HG02870 (cell line): ENCODE data around the gene ANKDD1A.

Source experiments
- ATAC-seq: cut with Tn5 transposase; IDR thresholded peaks from one replicate; pipeline ENCODE4 v1.9.1; 2021; ENCODE audit warnings: mild to moderate bottlenecking, moderate library complexity; ENCODE audit not compliant: unreplicated experiment

ANKDD1A gene

GRCh38 chr15:64960153-64960552 lies 48.5 kb downstream of the ANKDD1A start:
- no peak for ATAC-seq

GRCh38 chr15:64961013-64961412 lies 49.3 kb downstream of the ANKDD1A start:
- ATAC-seq, result no peak

DNA sequence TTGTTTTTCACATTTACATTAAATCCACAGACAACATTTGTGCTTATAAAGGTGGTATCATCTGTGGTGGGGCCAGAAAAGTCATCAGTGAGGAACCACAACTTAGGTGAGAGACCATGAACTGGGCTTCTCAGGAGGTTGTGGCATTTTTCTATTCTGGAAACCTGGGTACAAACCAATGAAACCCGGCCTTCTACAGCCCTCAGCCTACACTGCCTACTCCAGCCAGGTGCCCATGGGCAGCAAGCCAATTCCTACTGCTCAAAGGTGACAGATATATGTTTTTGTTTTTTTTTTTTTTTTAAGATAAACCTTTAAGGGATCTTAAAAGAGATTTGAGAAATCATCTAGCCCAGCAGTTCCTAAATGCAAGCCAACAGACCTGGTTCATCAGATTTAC lies 57.7 kb downstream of the ANKDD1A start:
- no peak for ATAC-seq

- ATAC-seq, result no peak
Observed at GRCh38 chr15:64970698-64971097, 59.0 kb downstream of the ANKDD1A start.

DNA sequence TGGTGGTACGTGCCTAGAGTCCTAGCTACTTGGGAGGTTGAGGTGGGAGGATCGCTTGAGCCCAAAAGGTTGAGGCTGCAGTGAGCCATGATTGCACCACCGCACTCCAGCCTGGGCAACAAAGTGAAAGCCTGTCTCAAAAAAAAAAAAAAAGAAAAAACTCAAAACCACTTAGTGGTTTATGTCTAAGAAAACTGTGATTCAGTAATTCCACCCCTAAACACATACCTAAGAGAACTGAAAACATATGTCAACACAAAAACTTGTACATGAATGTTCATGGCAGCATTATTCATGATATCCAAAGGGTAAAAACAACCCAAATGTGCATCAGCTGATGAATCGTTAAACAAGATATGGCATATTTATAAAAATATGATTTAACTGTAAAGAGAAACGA lies 63.7 kb downstream of the ANKDD1A start:
- no peak for ATAC-seq

- no peak for ATAC-seq
Observed at GRCh38 chr15:64979252-64979710, 67.6 kb downstream of the ANKDD1A start.

DNA sequence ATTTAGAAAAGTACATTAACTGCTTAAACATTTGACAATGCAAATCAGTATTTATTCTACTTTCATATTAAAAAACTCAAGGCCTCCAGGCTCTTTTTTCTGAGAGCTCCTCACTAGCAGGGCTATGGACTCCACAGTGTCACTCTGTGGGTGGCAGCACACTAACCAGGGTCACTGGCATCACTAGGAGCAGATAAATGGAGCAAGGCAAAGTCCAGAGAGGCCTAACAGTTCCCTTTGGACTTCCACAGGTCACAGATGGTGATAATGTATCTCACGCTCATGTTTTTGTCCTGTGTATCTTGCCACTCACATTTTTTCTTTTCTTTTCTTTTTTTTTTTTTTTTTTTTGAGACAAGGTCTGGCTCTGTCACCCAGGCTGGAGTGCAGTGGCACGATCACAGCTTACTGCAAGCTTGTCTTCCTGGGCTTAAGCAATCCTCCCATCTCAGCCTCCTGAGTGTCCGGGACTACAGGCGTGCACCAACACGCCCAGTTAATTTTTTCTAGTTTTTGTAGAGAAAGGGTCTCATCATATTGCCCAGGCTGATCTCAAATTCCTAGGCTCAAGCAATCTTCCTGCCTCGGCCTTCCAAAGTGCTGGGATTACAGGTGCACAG lies 70.2 kb downstream of the ANKDD1A start:
- no peak for ATAC-seq

DNA sequence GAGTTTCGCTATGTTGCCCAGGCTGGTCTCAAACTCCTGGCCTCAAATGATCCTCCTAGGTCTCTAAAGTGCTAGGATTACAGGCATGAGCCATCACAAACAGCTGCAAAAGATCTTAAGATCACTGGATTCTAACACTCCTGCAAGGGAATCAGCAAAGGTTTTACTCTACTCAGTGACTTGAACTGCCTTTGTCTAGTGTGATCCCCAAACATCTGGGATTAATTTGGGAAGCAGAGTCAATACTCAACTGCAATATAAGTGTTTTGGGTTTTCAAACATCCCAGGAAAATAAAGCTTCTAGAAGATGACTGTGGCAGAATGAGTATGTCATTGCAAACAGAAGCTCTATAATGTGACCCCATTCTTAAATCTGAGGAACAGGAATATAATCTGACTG lies 70.8 kb downstream of the ANKDD1A start:
- ATAC-seq, result no peak

- ATAC-seq, result no peak
Observed at GRCh38 chr15:64985366-64986033, 73.8 kb downstream of the ANKDD1A start.

GRCh38 chr15:64987136-64987535 lies 75.4 kb downstream of the ANKDD1A start:
- ATAC-seq, result no peak

DNA sequence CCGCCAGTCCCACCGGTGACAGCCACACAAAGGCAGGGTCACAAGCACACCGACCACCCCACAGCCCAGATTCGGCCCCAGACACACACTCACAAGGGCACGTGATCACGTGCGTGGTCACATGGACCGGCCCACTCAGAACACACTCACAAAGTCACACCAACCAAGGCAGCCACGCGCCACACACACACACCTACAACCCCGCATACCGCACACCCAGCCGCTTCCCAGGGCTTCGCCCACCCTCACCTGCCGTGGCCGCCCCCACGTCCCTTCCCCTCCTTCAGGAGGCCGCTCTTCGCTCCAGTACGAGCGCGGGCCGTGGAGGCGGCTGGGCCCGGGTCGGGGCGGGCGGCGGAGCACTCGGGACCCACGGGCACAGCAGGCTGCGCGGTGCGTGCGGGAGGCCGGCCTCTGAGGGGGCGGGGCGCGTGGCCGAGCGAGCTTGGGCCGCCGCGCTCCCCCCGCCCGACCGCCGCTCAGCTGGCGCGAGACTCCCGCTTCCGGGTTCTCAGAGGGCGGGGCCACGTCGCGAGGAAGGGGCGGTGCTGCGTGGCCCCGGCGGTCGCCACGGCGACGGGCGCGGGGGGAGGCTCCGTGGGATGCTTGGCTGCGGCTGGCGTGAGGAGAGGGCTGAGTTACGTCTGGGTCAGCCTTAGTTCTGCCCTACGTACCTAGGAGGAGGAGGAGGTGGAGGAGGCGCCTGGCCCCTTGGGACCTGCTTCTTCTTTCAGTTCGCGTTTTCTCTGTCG lies 77.9 kb downstream of the ANKDD1A start, which contains the start of gene SPG21:
Gene SPG21, minus strand, starts transcription at position 499 of the 752 bp plus-strand sequence. CDS start 6,345 bp downstream, outside the sequence.
- ATAC-seq, result peak; percentile 96

GRCh38 chr15:64990168-64990470 lies 78.4 kb downstream of the ANKDD1A start:
- ATAC-seq, result no peak

- no peak for ATAC-seq
Observed at GRCh38 chr15:64991536-64992135, 79.9 kb downstream of the ANKDD1A start.

- ATAC-seq, result no peak
Observed at GRCh38 chr15:64993290-64993689, 81.6 kb downstream of the ANKDD1A start.

- no peak for ATAC-seq
Observed at GRCh38 chr15:64997066-64997465, 85.4 kb downstream of the ANKDD1A start.

GRCh38 chr15:64997745-64998375 lies 86.2 kb downstream of the ANKDD1A start:
- no peak for ATAC-seq

DNA sequence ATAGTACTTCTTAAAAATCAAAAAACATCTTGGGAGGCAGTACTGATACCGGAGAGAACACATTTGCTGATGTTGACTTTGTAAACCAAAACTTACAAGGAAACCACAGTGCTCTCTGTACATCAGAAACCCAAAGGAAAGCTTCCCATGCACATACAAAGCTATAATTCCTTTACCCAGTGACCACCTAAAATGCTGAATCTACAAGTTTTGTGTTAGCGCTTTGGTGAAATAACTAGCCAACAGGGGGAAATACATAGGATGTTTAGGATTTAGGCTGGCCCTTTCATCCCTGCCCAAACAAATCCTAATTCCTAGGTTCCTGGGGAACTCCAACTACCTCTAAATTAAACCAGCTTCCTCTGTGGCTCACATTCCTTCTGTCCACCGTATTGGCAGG lies 93.3 kb downstream of the ANKDD1A start:
- no peak for ATAC-seq

GRCh38 chr15:65006876-65007275 lies 95.2 kb downstream of the ANKDD1A start:
- no peak for ATAC-seq
